Measurements from ENCODE around the gene UBXN1.

GRCh38 chr11:62707277-62707861, 28.5 kb upstream of the UBXN1 start, which contains the start of the genes BSCL2 and GNG3:
- TF ChIP-seq POLR2A (IDR thresholded peaks at IDR 0.05), result no peak
- no peak for TF ChIP-seq CTCF (IDR thresholded peaks at IDR 0.05)
